Smooth muscle cell of the coronary artery (primary cell): Measurements from ENCODE around the gene COPB2. TPM values are rescaled to one million over a fixed set of nuclear protein-coding genes. Genes with fewer than 3 reads are reported as not detected.

Experiments used
- total RNA-seq: library from RNA; depleted of rRNA; stranded (reverse); fragments of >200 nt; gene quantifications from 2 replicates; pipeline ENCODE4 v1.2.3, GENCODE V29; 2014; ENCODE audit warnings: low replicate concordance

COPB2 gene
- 293 and 354 TPM in 2 replicates for total RNA-seq

GRCh38 chr3:139389552-139390368, at the start of gene COPB2:
COPB2 (minus strand) TSS chr3:139389647; CDS start chr3:139389550, 97 bp downstream.

GRCh38 chr3:139343895-139344856, 45.3 kb downstream of the COPB2 start, which contains the start of gene MRPS22:
MRPS22 (plus strand) TSS chr3:139344020; CDS start chr3:139344027, 7 bp downstream.

Other genes with a start within 250 kb of the COPB2 start
- gene MRPS22, start 45.6 kb downstream of the COPB2 start, total RNA-seq = 46.9 and 49.1 TPM in 2 replicates
- gene RBP2, start 86.9 kb upstream of the COPB2 start, total RNA-seq = not detected in 2 replicates
- gene RBP1, start 150.1 kb upstream of the COPB2 start, total RNA-seq = 10.9 and 120 TPM in 2 replicates